HepG2 (cell line): Measurements from ENCODE around the gene NPDC1. TPM values are rescaled to one million over a fixed set of nuclear protein-coding genes. Genes with fewer than 3 reads are reported as not detected.

Experiments
- ATAC-seq: fragments of 200-7000 bp; cut with Tn5 transposase; 3 replicates; pipeline ENCODE4 v1.9.1; 2020; ENCODE audit warnings: mild to moderate bottlenecking, moderate library complexity
- BruUV-seq: library from RNA; stranded (reverse); fragments of 400-500 nt; replicated peaks from 2 replicates; lab custom pipeline; 2021; lab: Mats Ljungman, UMichigan
- CTCF ChIA-PET: fragments of 300-600 bp; formaldehyde crosslinking; extraction: SDS; loops from one replicate; lab custom pipeline; 2021; ENCODE audit warnings: low total read pairs, inconsistent platforms, low intra/inter-chr PET ratio; lab: Yijun Ruan, JAX
- POLR2A ChIA-PET: fragments of 350-600 bp; sonication (Branson Sonifier 250); formaldehyde crosslinking; loops from one replicate; lab custom pipeline; 2020; ENCODE audit warnings: antibody characterized with exemption, inconsistent platforms; lab: Yijun Ruan, JAX
- DNase-seq: peaks from one replicate; pipeline ENCODE4 v3.0.0-alpha.2; 2015; ENCODE audit warnings: low spot score
- FAIRE-seq: peaks from 3 replicates; lab custom pipeline; 2011; peaks lifted over from hg19 to GRCh38; lab: Jason Lieb, UNC
- H2AFZ ChIP-seq: one replicate; pipeline ENCODE4 v1.6.1; 2011; ENCODE audit warnings: low read length, inconsistent platforms
- H3K27ac ChIP-seq: fragments of 300-600 bp; 3 replicates; pipeline ENCODE4 v1.8.0; 2011; ENCODE audit warnings: mixed run types, mild to moderate bottlenecking, mixed read lengths, low read length, inconsistent platforms; ENCODE audit not compliant: insufficient read depth; ENCODE audit errors: extremely low read length
- H3K27me3 ChIP-seq, 2 experiments: fragments of 200-600 bp in 1 of 2; 2 replicates in 1 of 2; 3 replicates in 1 of 2; pipeline versions ENCODE4 v1.6.0 to v1.8.0; 2011; ENCODE audit warnings: low read length in 2 of 2, mild to moderate bottlenecking in 2 of 2, moderate library complexity in 2 of 2, inconsistent platforms in 1 of 2; ENCODE audit not compliant: insufficient read depth in 2 of 2, control insufficient read depth in 1 of 2
- H3K36me3 ChIP-seq, 2 experiments: fragments of 200-600 bp in 1 of 2; replicated peaks in 1 of 2; 2 replicates in 1 of 2; 3 replicates in 1 of 2; pipeline versions ENCODE4 v1.5.1 to v1.8.0; 2011; ENCODE audit warnings: low read length in 2 of 2, inconsistent platforms in 1 of 2; ENCODE audit not compliant: insufficient read depth in 2 of 2, control insufficient read depth in 1 of 2
- H3K4me1 ChIP-seq: 2 replicates; pipeline ENCODE4 v1.5.1; 2012; ENCODE audit warnings: low read length, inconsistent platforms; ENCODE audit not compliant: insufficient read depth
- H3K4me2 ChIP-seq: 2 replicates; pipeline ENCODE4 v1.6.0; 2011; ENCODE audit warnings: low read depth, low read length, inconsistent platforms
- H3K4me3 ChIP-seq, 3 experiments: fragments of 200-600 bp in 1 of 3; sonication (generic), shearing (Covaris generic) in 1 of 3; replicated peaks in 1 of 3; 2 replicates each; pipeline ENCODE4 v1.5.1; 2011 to 2016; ENCODE audit warnings: low read length in 3 of 3, inconsistent platforms in 2 of 3, low read depth in 2 of 3, mild to moderate bottlenecking in 2 of 3, control low read depth in 1 of 3, mixed read lengths in 1 of 3; ENCODE audit not compliant: insufficient read depth in 1 of 3
- H3K79me2 ChIP-seq: one replicate; pipeline ENCODE4 v1.6.1; 2011; ENCODE audit warnings: low read length, inconsistent platforms; ENCODE audit not compliant: insufficient read depth
- H3K9ac ChIP-seq: 2 replicates; pipeline ENCODE4 v1.6.0; 2011; ENCODE audit warnings: mild to moderate bottlenecking, low read depth, low read length, inconsistent platforms; ENCODE audit not compliant: insufficient read depth
- H3K9me3 ChIP-seq: 2 replicates; pipeline ENCODE4 v1.5.1; 2012; ENCODE audit warnings: mild to moderate bottlenecking, low read length
- H4K20me1 ChIP-seq: 2 replicates; pipeline ENCODE4 v1.6.0; 2011; ENCODE audit warnings: inconsistent platforms, mild to moderate bottlenecking, low read length, moderate library complexity; ENCODE audit not compliant: insufficient read depth
- ATRX ChIP-seq: sonication (generic); formaldehyde crosslinking; IDR thresholded peaks from 2 replicates; pipeline ENCODE4 v1.4.0; 2020; ENCODE audit warnings: missing genetic modification reagents, borderline replicate concordance
- HES4 ChIP-seq: sonication (generic); formaldehyde crosslinking; IDR thresholded peaks from 2 replicates; pipeline ENCODE4 v1.9.0; 2021; ENCODE audit warnings: mild to moderate bottlenecking, missing genetic modification reagents, borderline replicate concordance
- MAF1 ChIP-seq: sonication (generic); formaldehyde crosslinking; IDR thresholded peaks from 2 replicates; pipeline ENCODE4 v1.5.0; 2020; ENCODE audit warnings: missing genetic modification reagents, borderline replicate concordance
- NFE2L1 ChIP-seq: sonication (generic); formaldehyde crosslinking; IDR thresholded peaks from 2 replicates; pipeline ENCODE4 v1.4.0; 2020; ENCODE audit warnings: missing genetic modification reagents, mild to moderate bottlenecking, borderline replicate concordance
- SAP130 ChIP-seq: IDR thresholded peaks from 2 replicates; pipeline ENCODE4 v1.6.1; 2016; ENCODE audit warnings: low read depth
- ZBTB3 ChIP-seq: sonication (generic); formaldehyde crosslinking; IDR thresholded peaks from 2 replicates; pipeline ENCODE4 v1.4.0; 2020; ENCODE audit warnings: low read depth, mild to moderate bottlenecking, moderate library complexity, missing genetic modification reagents, borderline replicate concordance
- ZNF598 ChIP-seq: sonication (generic); formaldehyde crosslinking; IDR thresholded peaks from 2 replicates; pipeline ENCODE4 v1.5.1; 2020; ENCODE audit warnings: mild to moderate bottlenecking, missing genetic modification reagents, borderline replicate concordance
- ZNF777 ChIP-seq: sonication (generic); formaldehyde crosslinking; IDR thresholded peaks from 2 replicates; pipeline ENCODE4 v1.4.0; 2020; ENCODE audit warnings: missing genetic modification reagents
- ZSCAN12 ChIP-seq: sonication (generic); formaldehyde crosslinking; IDR thresholded peaks from 2 replicates; pipeline ENCODE4 v1.9.0; 2021; ENCODE audit warnings: mild to moderate bottlenecking, missing genetic modification reagents
- WGBS: methylation state at CpG from one replicate; pipeline ENCODE4 v1.1.6; 2017; ENCODE audit warnings: low lambda C conversion rate; 5-methylcytosine and 5-hydroxymethylcytosine counted together
- in situ Hi-C: cut with HindIII; loops from 2 replicates; pipeline ENCODE4 v1.10.0; 2017; ENCODE audit warnings: low pct_unique_long_range_greater_than_20kb; ENCODE audit not compliant: extremely low pct_ligation_motif_present
- intact Hi-C: fragments of 100-400 bp; cut with micrococcal nuclease; formaldehyde crosslinking; loops from one replicate; pipeline ENCODE4 v1.10.0; 2022; ENCODE audit not compliant: unreplicated experiment
- polyA plus RNA-seq, 8 experiments: library from polyadenylated mRNA; depleted of rRNA in 3 of 8; stranded (reverse) in 7 of 8; unstranded in 1 of 8; fragments of >200 nt; fragmentation: Illumina TruSeq in 4 of 8; extraction: Trizol in 4 of 8; gene quantifications; 2 replicates each; pipeline versions ENCODE4 v1.2.1 to v1.2.3, GENCODE V29; 2011 to 2016; ENCODE audit warnings: low read depth in 4 of 8, missing spikeins in 1 of 8, mixed read lengths in 1 of 8; ENCODE audit not compliant: insufficient read depth in 1 of 8
- total RNA-seq, 5 experiments: library from RNA; depleted of rRNA; stranded (reverse); fragments of >200 nt; fragmentation: Illumina TruSeq; extraction: Trizol; gene quantifications; 2 replicates each; pipeline ENCODE4 v1.2.3, GENCODE V29; 2016; ENCODE audit warnings: low read depth in 1 of 5
- TF ChIP-seq, protein P1 (sequence below): sonication (generic); formaldehyde crosslinking; IDR thresholded peaks from 2 replicates; pipeline ENCODE4 v1.4.0; 2020; ENCODE audit warnings: mild to moderate bottlenecking, missing genetic modification reagents, borderline replicate concordance
- TF ChIP-seq, protein P2 (sequence below): sonication (generic); formaldehyde crosslinking; IDR thresholded peaks from 2 replicates; pipeline ENCODE4 v1.5.0; 2020; ENCODE audit warnings: mild to moderate bottlenecking, missing genetic modification reagents, borderline replicate concordance
- TF ChIP-seq, protein P3 (sequence below): sonication (generic); formaldehyde crosslinking; IDR thresholded peaks from 2 replicates; pipeline ENCODE4 v1.4.0; 2020; ENCODE audit warnings: mild to moderate bottlenecking, missing genetic modification reagents

Gene NPDC1
- total and polyA plus RNA-seq, 2 of the 13 experiments (the other 11 are each of a cell fraction or from before 2014, with no cell fraction given): 0.84 to 5.4 TPM

DNA sequence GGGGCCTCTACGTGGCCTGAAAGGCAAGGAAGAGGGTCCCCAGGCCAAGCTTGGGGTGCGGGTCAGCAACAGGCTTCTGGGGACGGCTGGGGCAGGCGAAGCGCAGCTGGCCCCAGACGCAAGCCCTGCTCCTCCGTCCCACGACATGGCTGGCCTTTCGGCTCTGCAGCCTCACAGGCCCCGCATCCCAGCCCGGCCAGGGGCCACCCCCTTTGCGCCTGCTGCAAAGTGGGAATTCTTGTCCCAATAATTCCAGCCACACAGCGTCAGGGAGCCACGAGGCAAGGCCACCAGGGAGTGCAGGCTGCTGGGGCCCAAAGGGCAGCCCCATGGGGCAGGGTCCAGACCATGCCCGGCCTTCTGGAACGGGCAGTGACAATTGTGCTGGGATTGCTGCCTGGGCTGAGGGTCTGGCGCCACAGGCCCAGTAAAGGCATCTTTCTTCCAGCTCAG, 9.0 kb upstream of the NPDC1 start (continued):
- TF ChIP-seq, protein P1, sequence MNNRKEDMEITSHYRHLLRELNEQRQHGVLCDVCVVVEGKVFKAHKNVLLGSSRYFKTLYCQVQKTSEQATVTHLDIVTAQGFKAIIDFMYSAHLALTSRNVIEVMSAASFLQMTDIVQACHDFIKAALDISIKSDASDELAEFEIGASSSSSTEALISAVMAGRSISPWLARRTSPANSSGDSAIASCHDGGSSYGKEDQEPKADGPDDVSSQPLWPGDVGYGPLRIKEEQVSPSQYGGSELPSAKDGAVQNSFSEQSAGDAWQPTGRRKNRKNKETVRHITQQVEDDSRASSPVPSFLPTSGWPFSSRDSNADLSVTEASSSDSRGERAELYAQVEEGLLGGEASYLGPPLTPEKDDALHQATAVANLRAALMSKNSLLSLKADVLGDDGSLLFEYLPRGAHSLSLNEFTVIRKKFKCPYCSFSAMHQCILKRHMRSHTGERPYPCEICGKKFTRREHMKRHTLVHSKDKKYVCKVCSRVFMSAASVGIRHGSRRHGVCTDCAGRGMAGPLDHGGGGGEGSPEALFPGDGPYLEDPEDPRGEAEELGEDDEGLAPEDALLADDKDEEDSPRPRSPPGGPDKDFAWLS (CRISPR knock-in tag): no peak
- no peak for TF ChIP-seq HES4 (CRISPR knock-in tag)
- TF ChIP-seq SAP130 (CRISPR knock-in tag): no peak; the same call in 1 of the 2 replicates
- no peak; the same call in 1 of the 2 replicates for TF ChIP-seq ZSCAN12
- TF ChIP-seq ZBTB3 (CRISPR knock-in tag): no peak

DNA sequence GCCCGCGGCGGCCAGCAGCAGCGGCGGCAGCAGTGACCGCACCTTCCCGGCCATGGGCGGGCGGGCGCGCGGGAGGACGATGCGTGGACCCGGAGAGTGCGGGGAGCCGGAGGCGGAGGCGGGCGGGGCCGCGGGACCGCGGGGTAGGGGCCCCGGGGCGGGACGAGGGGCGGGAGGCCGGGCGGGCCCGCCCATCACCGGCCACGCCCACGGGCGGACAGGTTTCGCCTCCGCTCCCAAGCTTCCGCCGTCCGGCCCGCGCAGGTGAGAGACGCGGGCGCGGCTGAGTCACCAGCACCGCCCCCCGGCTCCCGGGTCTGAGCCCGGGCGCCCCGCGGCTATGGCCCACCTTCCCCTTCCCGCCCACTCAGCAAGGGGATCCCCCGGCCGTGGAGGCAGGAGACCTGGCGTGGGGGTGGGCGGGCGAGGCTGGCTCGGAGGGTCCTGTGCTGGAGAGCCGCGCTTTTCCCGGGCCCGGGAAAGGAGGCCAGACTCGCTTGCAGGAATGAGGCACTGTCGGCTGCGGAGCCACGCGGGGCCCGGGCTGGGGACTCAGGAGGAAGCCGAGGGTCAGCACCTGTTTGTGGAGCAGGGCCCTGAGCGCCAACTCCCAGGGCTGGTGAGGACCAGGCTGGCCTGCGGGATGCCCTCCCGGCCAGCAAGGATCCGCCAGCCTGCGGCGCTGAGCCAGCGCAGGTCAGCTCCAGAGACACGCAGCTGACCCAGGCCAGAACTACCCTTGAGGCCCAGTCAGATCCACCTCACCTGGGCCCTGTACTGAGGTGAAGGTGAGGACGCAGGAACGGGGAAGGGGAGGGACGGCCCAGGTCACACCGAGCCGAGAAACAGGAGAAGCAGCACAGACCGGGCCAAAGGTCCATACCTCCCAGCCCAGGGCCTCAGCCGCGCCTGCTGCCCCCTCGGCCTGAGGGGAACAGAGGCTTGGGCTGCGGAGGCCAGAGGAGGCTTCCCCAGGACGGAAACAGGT, 8.3 kb upstream of the NPDC1 start, which contains the start of gene ENTPD2:
Gene ENTPD2, minus strand, starts transcription at position 118 of the 988 bp plus-strand sequence. Its CDS starts 64 bp downstream, at position 54.
- intact Hi-C loops (no loop called here), in situ Hi-C loops (no loop called here)
- 1% methylated on average over 9 of the region's 90 CpGs for WGBS
- DNase-seq: peak; percentile 35
- Histone ChIP-seq H3K9me3 (no peaks in the 10 kb centered on the region), H3K27ac (peak within 1 kb of the TSS; percentile 96), H2AFZ (no peak within 1 kb of the TSS), H3K4me1 (peaks cover 56% of the 10 kb centered on the region), H3K9ac (peak within 1 kb of the TSS; percentile 82), H3K27me3 (no peaks in the 10 kb centered on the region; a peak in 2 of 5 replicates), H3K36me3 (no peaks in the 10 kb centered on the region), H3K4me2 (peak within 1 kb of the TSS; percentile 84), H3K79me2 (peaks cover 9% of the 10 kb centered on the region), H4K20me1 (no peaks in the 10 kb centered on the region; the same call in 1 of the 2 replicates), H3K4me3 (peak within 1 kb of the TSS; percentile 64 to 84 (median 70))
- ATAC-seq: peak; percentile 35
- BruUV-seq: TSS peak; percentile 75
- POLR2A ChIA-PET: interaction anchor here (0.7 to 4.4 kb wide), 12 partner anchors 10 to 255 kb away, joined by 3 to 55 read pairs (median 6); partner anchors contain the start of genes MAN1B1, SAPCD2, TUBB4B and UAP1L1
- CTCF ChIA-PET: interaction anchor here (0.6 to 1.5 kb wide), 2 partner anchors 10 to 25 kb away, joined by 3 to 4 read pairs; no protein-coding TSS in a partner anchor
- FAIRE-seq: no peak
- TF ChIP-seq NFE2L1 (CRISPR knock-in tag) (no peak), ATRX (no peak), ZNF777 (CRISPR knock-in tag) (no peak; the same call in 1 of the 2 replicates), MAF1 (CRISPR knock-in tag) (no peak), ZNF598 (CRISPR knock-in tag) (no peak)
- TF ChIP-seq, protein P2, sequence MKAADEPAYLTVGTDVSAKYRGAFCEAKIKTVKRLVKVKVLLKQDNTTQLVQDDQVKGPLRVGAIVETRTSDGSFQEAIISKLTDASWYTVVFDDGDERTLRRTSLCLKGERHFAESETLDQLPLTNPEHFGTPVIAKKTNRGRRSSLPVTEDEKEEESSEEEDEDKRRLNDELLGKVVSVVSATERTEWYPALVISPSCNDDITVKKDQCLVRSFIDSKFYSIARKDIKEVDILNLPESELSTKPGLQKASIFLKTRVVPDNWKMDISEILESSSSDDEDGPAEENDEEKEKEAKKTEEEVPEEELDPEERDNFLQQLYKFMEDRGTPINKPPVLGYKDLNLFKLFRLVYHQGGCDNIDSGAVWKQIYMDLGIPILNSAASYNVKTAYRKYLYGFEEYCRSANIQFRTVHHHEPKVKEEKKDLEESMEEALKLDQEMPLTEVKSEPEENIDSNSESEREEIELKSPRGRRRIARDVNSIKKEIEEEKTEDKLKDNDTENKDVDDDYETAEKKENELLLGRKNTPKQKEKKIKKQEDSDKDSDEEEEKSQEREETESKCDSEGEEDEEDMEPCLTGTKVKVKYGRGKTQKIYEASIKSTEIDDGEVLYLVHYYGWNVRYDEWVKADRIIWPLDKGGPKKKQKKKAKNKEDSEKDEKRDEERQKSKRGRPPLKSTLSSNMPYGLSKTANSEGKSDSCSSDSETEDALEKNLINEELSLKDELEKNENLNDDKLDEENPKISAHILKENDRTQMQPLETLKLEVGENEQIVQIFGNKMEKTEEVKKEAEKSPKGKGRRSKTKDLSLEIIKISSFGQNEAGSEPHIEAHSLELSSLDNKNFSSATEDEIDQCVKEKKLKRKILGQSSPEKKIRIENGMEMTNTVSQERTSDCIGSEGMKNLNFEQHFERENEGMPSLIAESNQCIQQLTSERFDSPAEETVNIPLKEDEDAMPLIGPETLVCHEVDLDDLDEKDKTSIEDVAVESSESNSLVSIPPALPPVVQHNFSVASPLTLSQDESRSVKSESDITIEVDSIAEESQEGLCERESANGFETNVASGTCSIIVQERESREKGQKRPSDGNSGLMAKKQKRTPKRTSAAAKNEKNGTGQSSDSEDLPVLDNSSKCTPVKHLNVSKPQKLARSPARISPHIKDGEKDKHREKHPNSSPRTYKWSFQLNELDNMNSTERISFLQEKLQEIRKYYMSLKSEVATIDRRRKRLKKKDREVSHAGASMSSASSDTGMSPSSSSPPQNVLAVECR: no peak; the same call in none of the 2 replicates
- TF ChIP-seq, protein P3, sequence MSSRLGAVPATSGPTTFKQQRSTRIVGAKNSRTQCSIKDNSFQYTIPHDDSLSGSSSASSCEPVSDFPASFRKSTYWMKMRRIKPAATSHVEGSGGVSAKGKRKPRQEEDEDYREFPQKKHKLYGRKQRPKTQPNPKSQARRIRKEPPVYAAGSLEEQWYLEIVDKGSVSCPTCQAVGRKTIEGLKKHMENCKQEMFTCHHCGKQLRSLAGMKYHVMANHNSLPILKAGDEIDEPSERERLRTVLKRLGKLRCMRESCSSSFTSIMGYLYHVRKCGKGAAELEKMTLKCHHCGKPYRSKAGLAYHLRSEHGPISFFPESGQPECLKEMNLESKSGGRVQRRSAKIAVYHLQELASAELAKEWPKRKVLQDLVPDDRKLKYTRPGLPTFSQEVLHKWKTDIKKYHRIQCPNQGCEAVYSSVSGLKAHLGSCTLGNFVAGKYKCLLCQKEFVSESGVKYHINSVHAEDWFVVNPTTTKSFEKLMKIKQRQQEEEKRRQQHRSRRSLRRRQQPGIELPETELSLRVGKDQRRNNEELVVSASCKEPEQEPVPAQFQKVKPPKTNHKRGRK (CRISPR knock-in tag): no peak
